Measurements from ENCODE around the gene PEAK3.

GRCh38 chr19:2296141-2296540 lies 14.2 kb upstream of the PEAK3 start:
- TF ChIP-seq CTCF (IDR thresholded peaks at IDR 0.05) (no peak), POLR2A (IDR thresholded peaks at IDR 0.05) (no peak), EP300 (IDR thresholded peaks at IDR 0.05) (no peak)
